Lower leg skin (tissue), 3 donors: ENCODE results near the gene CKM.

Source experiments
- POLR2A ChIP-seq, 2 donors: fragments of 450-650 bp; IDR thresholded peaks; one replicate each; pipeline ENCODE4 v1.6.1; 2016 to 2017; ENCODE audit warnings: antibody characterized with exemption in 2 of 2, mild to moderate bottlenecking in 1 of 2, moderate library complexity in 1 of 2
- TF ChIP-seq, protein P1 (sequence below), 3 donors: fragments of 450-650 bp; IDR thresholded peaks; one replicate each; pipeline ENCODE4 v1.5.1; 2016; ENCODE audit warnings: antibody characterized with exemption in 3 of 3, mild to moderate bottlenecking in 3 of 3, moderate library complexity in 2 of 3

DNA sequence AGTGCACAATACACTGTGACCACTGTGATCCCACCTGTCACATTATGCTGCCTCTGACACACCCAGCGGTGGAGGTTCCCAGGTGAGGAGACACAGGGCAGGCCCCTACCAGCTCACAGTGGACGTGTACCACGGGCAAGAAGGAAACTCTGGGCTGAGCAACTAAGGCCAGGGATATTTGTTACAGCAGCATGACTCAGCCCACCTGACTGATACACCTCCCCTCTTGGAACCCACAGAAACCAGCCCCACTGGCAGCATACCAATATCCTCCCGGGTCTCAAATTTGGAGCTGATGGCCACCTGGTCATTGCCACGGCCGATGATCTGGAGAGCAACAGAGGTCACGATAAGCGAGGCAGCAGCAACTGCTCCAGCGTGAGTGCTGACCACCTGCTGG lies 32.7 kb upstream of the CKM start:
- TF ChIP-seq, protein P1, sequence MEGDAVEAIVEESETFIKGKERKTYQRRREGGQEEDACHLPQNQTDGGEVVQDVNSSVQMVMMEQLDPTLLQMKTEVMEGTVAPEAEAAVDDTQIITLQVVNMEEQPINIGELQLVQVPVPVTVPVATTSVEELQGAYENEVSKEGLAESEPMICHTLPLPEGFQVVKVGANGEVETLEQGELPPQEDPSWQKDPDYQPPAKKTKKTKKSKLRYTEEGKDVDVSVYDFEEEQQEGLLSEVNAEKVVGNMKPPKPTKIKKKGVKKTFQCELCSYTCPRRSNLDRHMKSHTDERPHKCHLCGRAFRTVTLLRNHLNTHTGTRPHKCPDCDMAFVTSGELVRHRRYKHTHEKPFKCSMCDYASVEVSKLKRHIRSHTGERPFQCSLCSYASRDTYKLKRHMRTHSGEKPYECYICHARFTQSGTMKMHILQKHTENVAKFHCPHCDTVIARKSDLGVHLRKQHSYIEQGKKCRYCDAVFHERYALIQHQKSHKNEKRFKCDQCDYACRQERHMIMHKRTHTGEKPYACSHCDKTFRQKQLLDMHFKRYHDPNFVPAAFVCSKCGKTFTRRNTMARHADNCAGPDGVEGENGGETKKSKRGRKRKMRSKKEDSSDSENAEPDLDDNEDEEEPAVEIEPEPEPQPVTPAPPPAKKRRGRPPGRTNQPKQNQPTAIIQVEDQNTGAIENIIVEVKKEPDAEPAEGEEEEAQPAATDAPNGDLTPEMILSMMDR (IDR thresholded peaks at IDR 0.05), result no peak
- no peak for TF ChIP-seq POLR2A (IDR thresholded peaks at IDR 0.05)
